Breast epithelium (tissue), 3 donors: ENCODE data around the gene ATF3.

Experiments
- POLR2A ChIP-seq: fragments of 450-650 bp; IDR thresholded peaks from one replicate; pipeline ENCODE4 v1.6.1; 2016; ENCODE audit warnings: antibody characterized with exemption, mild to moderate bottlenecking, moderate library complexity
- TF ChIP-seq, protein P1 (sequence below), 3 donors: fragments of 450-650 bp; IDR thresholded peaks; one replicate each; pipeline ENCODE4 v1.5.1; 2016 to 2017; ENCODE audit warnings: antibody characterized with exemption in 3 of 3, mild to moderate bottlenecking in 3 of 3, moderate library complexity in 3 of 3

DNA sequence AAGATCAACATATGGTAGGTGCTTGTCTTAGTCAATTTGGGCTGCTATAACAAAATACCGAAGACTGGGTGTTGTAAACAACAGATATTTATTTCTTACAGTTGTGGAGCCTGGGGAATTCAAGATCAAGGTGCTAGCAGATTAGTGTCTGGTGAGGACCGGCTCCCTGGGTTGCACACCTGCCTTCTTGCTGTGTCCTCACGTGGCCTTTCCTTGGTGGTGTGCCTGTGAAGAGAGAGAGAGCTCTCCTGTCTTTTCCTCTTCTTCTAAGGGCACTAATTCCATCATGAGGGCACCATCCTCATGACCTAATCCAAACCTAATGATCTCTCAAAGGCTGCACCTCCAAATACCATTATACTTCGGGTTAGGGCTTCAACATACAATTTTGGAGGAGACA, 45.8 kb upstream of the ATF3 start:
- no peak for TF ChIP-seq POLR2A
- TF ChIP-seq, protein P1, sequence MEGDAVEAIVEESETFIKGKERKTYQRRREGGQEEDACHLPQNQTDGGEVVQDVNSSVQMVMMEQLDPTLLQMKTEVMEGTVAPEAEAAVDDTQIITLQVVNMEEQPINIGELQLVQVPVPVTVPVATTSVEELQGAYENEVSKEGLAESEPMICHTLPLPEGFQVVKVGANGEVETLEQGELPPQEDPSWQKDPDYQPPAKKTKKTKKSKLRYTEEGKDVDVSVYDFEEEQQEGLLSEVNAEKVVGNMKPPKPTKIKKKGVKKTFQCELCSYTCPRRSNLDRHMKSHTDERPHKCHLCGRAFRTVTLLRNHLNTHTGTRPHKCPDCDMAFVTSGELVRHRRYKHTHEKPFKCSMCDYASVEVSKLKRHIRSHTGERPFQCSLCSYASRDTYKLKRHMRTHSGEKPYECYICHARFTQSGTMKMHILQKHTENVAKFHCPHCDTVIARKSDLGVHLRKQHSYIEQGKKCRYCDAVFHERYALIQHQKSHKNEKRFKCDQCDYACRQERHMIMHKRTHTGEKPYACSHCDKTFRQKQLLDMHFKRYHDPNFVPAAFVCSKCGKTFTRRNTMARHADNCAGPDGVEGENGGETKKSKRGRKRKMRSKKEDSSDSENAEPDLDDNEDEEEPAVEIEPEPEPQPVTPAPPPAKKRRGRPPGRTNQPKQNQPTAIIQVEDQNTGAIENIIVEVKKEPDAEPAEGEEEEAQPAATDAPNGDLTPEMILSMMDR (IDR thresholded peaks at IDR 0.05): no peak
